ENCODE results near the gene XYLT2. TPM values are rescaled to one million over a fixed set of nuclear protein-coding genes. Genes with fewer than 3 reads are reported as not detected.
"Not testable (repeated sequence)": the region's sequence is repeated elsewhere in the genome, so short reads cannot be mapped to it uniquely, and the experiment has no call there.

XYLT2 gene
- total and polyA plus RNA-seq, 8 donors: 52.7 to 166 (median 96.5) TPM

- peak; percentile 83 for DNase-seq
- 2 to 6% (median 5%) methylated on average over 27 to 30 of the region's 30 CpGs for WGBS, 5 donors
- no peaks in the 10 kb centered on the region for H3K27me3 ChIP-seq
- intact Hi-C loops (cut with DNase I; ENCODE audit: low total_unique reads): no loop called here
- H3K27ac ChIP-seq: peak overlapping the region; percentile 88 to 97 (median 96)
- H3K4me3 ChIP-seq: peak overlapping the region; percentile 75 to 98 (median 90)
- peak in 1 of 3 donors; percentile 30 for TF ChIP-seq POLR2AphosphoS5 (IDR thresholded peaks at IDR 0.05)
- TF ChIP-seq EP300 (IDR thresholded peaks at IDR 0.05): no peak
- TF ChIP-seq POLR2A (IDR thresholded peaks at IDR 0.05): no peak
- peaks cover 25 to 60% (median 53%) of the 10 kb centered on the region in 4 donors for H3K4me1 ChIP-seq
- peaks cover 28 to 40% (median 37%) of the 10 kb centered on the region in 4 donors for H3K36me3 ChIP-seq
- H3K9me3 ChIP-seq: no peaks in the 10 kb centered on the region
These were observed 50.6 kb downstream of the XYLT2 start for GRCh38 chr17:50396261-50397110.

GRCh38 chr17:50397111-50397918 is 51.4 kb downstream of the XYLT2 start, which contains the start of gene LRRC59:
LRRC59 (minus strand) TSS chr17:50397523; CDS start chr17:50397317, 206 bp downstream.
- intact Hi-C loops (cut with DNase I; ENCODE audit: low total_unique reads): no loop called here
- Histone ChIP-seq H3K27ac (peak within 1 kb of the TSS; percentile 88 to 97 (median 96)), H3K36me3 (peaks cover 20 to 31% (median 29%) of the 10 kb centered on the region in 4 donors), H3K27me3 (no peaks in the 10 kb centered on the region), H3K9me3 (no peaks in the 10 kb centered on the region), H3K4me1 (peaks cover 17 to 52% (median 46%) of the 10 kb centered on the region in 4 donors), H3K4me3 (peak within 1 kb of the TSS; percentile 75 to 98 (median 90))
- 1 to 2% (median 1%) methylated on average over 31 to 70 of the region's 70 CpGs for WGBS, 5 donors
- TF ChIP-seq POLR2A (IDR thresholded peaks at IDR 0.05) (peak in 1 of 4 donors; percentile 85), EP300 (IDR thresholded peaks at IDR 0.05) (no peak), POLR2AphosphoS5 (IDR thresholded peaks at IDR 0.05) (peak; percentile 83 to 100 (median 99)), CTCF (IDR thresholded peaks at IDR 0.05) (peak in 6 of 7 experiments; percentile 74 to 99 (median 98))
- peak; percentile 92 to 97 for DNase-seq

- H3K27ac ChIP-seq: peak overlapping the region in 3 of 5 donors; percentile 88 to 97 (median 96)
- TF ChIP-seq CTCF (IDR thresholded peaks at IDR 0.05): no peak
- no peak for TF ChIP-seq POLR2AphosphoS5 (IDR thresholded peaks at IDR 0.05)
- no peak for TF ChIP-seq EP300 (IDR thresholded peaks at IDR 0.05)
- no peak for TF ChIP-seq POLR2A (IDR thresholded peaks at IDR 0.05)
These were observed 52.0 kb downstream of the XYLT2 start for GRCh38 chr17:50397919-50398285.

GRCh38 chr17:50398672-50399071 is 52.7 kb downstream of the XYLT2 start:
- H3K27ac ChIP-seq; H3K9me3 ChIP-seq; DNase-seq; H3K27me3 ChIP-seq; intact Hi-C loops (cut with DNase I; ENCODE audit: low total_unique reads); H3K4me3 ChIP-seq: not testable (repeated sequence)
- WGBS, 5 donors: 89 to 100% (median 94%) methylated on average over 3 of the region's 3 CpGs
- Histone ChIP-seq H3K4me1 (peaks cover 14 to 38% (median 37%) of the 10 kb centered on the region in 4 donors), H3K36me3 (peaks cover 7 to 18% (median 15%) of the 10 kb centered on the region in 4 donors)

More at GRCh38 chr17:50397919-50398285, 52.0 kb downstream of the XYLT2 start:
- Histone ChIP-seq H3K4me1 (peaks cover 14 to 46% (median 41%) of the 10 kb centered on the region in 4 donors), H3K27me3 (no peaks in the 10 kb centered on the region), H3K9me3 (no peaks in the 10 kb centered on the region), H3K36me3 (peaks cover 14 to 25% (median 23%) of the 10 kb centered on the region in 4 donors), H3K4me3 (peak overlapping the region; percentile 75 to 98 (median 90))
- intact Hi-C loops (cut with DNase I; ENCODE audit: low total_unique reads): no loop called here
- no peak for DNase-seq
- 47 to 69% (median 56%) methylated on average over 9 of the region's 9 CpGs for WGBS, 5 donors

GRCh38 chr17:50399591-50399990 is 53.7 kb downstream of the XYLT2 start:
- WGBS, 5 donors: 94 to 96% (median 95%) methylated on average over 8 of the region's 8 CpGs
- H3K4me3 ChIP-seq; H3K9me3 ChIP-seq; intact Hi-C loops (cut with DNase I; ENCODE audit: low total_unique reads); H3K27me3 ChIP-seq; DNase-seq; H3K27ac ChIP-seq; H3K36me3 ChIP-seq: not testable (repeated sequence)
- peaks cover 14 to 30% (median 29%) of the 10 kb centered on the region in 4 donors for H3K4me1 ChIP-seq

- H3K4me1 ChIP-seq; H3K36me3 ChIP-seq; H3K27me3 ChIP-seq; intact Hi-C loops (cut with DNase I; ENCODE audit: low total_unique reads); DNase-seq; H3K4me3 ChIP-seq; H3K9me3 ChIP-seq; H3K27ac ChIP-seq: not testable (repeated sequence)
- 82 to 90% (median 88%) methylated on average over 4 of the region's 4 CpGs for WGBS, 5 donors
These were observed 59.4 kb downstream of the XYLT2 start for GRCh38 chr17:50405351-50405750.

Data from stomach (tissue), 9 donors.